Kidney (tissue), 14 donors: Measurements from ENCODE around the gene RREB1. TPM values are rescaled to one million over a fixed set of nuclear protein-coding genes. Genes with fewer than 3 reads are reported as not detected.

Experiments
- DNase-seq, 5 donors: peaks; one replicate each; pipeline ENCODE4 v3.0.0-alpha.2; 2013 to 2020
- FAIRE-seq: peaks from 2 replicates; lab custom pipeline; 2012; peaks lifted over from hg19 to GRCh38; lab: Jason Lieb, UNC
- H3K27ac ChIP-seq, 2 donors: one replicate each; pipeline ENCODE4 v1.7.0; 2013; ENCODE audit warnings: low read depth in 2 of 2, low read length in 2 of 2, inconsistent platforms in 1 of 2
- H3K27me3 ChIP-seq: one replicate; pipeline ENCODE4 v1.7.1; 2013; ENCODE audit warnings: low read length, inconsistent platforms; ENCODE audit not compliant: control insufficient read depth, insufficient read depth
- H3K36me3 ChIP-seq, 3 donors: one replicate each; pipeline versions ENCODE4 v1.7.0 to v1.7.1; 2013; ENCODE audit warnings: low read length in 3 of 3, control low read depth in 1 of 3, inconsistent platforms in 1 of 3; ENCODE audit not compliant: insufficient read depth in 3 of 3, control insufficient read depth in 2 of 3
- H3K4me1 ChIP-seq, 3 donors: one replicate each; pipeline versions ENCODE4 v1.7.0 to v1.7.1; 2013; ENCODE audit warnings: low read length in 3 of 3, inconsistent platforms in 1 of 3, low read depth in 1 of 3; ENCODE audit not compliant: control insufficient read depth in 2 of 3, insufficient read depth in 2 of 3
- H3K4me3 ChIP-seq, 3 donors: one replicate each; pipeline versions ENCODE4 v1.7.0 to v1.8.1; 2013; ENCODE audit warnings: low read length in 3 of 3, control low read depth in 1 of 3, inconsistent platforms in 1 of 3
- H3K9ac ChIP-seq, 3 donors: one replicate each; pipeline versions ENCODE4 v1.7.0 to v1.7.1; 2013; ENCODE audit warnings: low read length in 3 of 3, control low read depth in 1 of 3, inconsistent platforms in 1 of 3
- H3K9me3 ChIP-seq, 3 donors: one replicate each; pipeline versions ENCODE4 v1.7.0 to v1.7.1; 2013; ENCODE audit warnings: low read length in 3 of 3, control low read depth in 1 of 3, inconsistent platforms in 1 of 3; ENCODE audit not compliant: control insufficient read depth in 2 of 3, insufficient read depth in 1 of 3
- intact Hi-C: fragments of 100-400 bp; cut with DNase I; formaldehyde crosslinking; loops from one replicate; pipeline ENCODE4 v1.11.1; 2022
- polyA plus RNA-seq: library from polyadenylated mRNA; stranded (reverse); fragments of 350-450 nt; fragmentation: Illumina TruSeq; extraction: RNeasy Lipid Tissue Mini Kit (QIAGEN cat#74804); gene quantifications from one replicate; pipeline ENCODE4 v1.2.3, GENCODE V29; 2014; ENCODE audit warnings: low read depth, low replicate concordance; ENCODE audit not compliant: insufficient read depth
- total RNA-seq: library from RNA; stranded (reverse); fragmentation: NEBNext Ultra II Directional; extraction: Animal tissue kit (Norgen Biotek cat#: 25700); gene quantifications from one replicate; pipeline ENCODE4 v1.2.1, GENCODE V29; 2021
- TF ChIP-seq, protein P1 (sequence below): IDR thresholded peaks from 3 replicates; pipeline ENCODE4 v1.5.1; 2012; ENCODE audit warnings: mild to moderate bottlenecking, moderate library complexity, borderline replicate concordance; ENCODE audit not compliant: insufficient read depth; ENCODE audit errors: extremely low read depth
- donor health status: control.
- donor health status: control.
- donor health status: control.
- donor health status: control.
- donor health status: control.
- donor health status: DM: yes; HTN: yes; CAD: no.
- donor health status: Normal renal cell carcinoma (clear cell type).

Gene RREB1
- total and polyA plus RNA-seq, 2 donors from 2014 or later, result 5.9 to 56.5 TPM

DNA sequence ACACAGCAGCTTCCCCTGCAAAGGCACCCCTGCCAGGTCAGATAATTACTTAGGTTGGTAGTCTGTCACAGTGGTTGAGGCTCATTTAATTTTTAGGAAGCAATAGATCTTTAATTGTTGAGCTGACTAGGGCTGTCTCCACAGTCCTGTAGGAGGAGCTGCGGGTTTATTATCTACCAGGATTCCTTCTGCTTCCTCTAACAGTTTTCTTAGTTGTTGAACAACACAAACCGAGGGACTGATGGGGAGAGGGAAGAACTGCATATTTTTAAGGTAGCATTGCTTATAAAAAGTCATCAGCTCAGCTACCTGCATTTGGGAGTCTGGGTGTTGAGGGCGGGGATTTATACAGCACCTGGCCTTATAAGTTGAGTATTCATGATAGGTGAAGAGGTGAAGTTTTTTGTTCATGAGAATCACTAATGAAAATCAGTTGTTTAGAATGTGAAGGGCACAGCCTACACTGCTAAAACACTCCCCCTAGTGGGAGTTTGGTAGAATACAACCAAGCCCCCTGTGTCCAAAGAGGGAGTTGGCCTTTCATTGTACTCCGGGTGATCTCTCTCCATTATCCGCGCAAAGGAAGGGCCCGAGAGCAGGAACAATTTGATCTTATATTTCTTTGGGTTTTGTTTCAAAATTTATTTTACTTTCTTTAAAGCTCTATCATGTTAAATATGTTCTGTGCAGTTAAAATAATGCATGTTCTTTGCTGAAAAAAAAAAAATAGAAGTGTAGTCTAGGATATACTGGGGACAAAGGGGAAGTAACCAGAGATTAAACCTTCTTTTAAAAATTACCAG, 135.6 kb downstream of the RREB1 start:
- peak overlapping the region; percentile 86 to 90 for H3K27ac ChIP-seq
- peak overlapping the region in 2 of 3 donors; percentile 1 to 3 for H3K4me3 ChIP-seq
- peaks cover 9 to 29% (median 21%) of the 10 kb centered on the region in 3 donors for H3K4me1 ChIP-seq
- DNase-seq (peak in 4 of 5 donors; percentile 60 to 87 (median 75)), FAIRE-seq (no peak)
- no peaks in the 10 kb centered on the region for H3K9me3 ChIP-seq
- TF ChIP-seq, protein P1, sequence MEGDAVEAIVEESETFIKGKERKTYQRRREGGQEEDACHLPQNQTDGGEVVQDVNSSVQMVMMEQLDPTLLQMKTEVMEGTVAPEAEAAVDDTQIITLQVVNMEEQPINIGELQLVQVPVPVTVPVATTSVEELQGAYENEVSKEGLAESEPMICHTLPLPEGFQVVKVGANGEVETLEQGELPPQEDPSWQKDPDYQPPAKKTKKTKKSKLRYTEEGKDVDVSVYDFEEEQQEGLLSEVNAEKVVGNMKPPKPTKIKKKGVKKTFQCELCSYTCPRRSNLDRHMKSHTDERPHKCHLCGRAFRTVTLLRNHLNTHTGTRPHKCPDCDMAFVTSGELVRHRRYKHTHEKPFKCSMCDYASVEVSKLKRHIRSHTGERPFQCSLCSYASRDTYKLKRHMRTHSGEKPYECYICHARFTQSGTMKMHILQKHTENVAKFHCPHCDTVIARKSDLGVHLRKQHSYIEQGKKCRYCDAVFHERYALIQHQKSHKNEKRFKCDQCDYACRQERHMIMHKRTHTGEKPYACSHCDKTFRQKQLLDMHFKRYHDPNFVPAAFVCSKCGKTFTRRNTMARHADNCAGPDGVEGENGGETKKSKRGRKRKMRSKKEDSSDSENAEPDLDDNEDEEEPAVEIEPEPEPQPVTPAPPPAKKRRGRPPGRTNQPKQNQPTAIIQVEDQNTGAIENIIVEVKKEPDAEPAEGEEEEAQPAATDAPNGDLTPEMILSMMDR, result peak; percentile 74
- peaks cover 2 to 10% (median 5%) of the 10 kb centered on the region in 3 donors for H3K36me3 ChIP-seq
- H3K9ac ChIP-seq, result peak overlapping the region in 2 of 3 donors; percentile 18 to 37
- H3K27me3 ChIP-seq, result no peaks in the 10 kb centered on the region
- intact Hi-C loops, result no loop called here

GRCh38 chr6:7245668-7246393, 138.1 kb downstream of the RREB1 start:
- Histone ChIP-seq H3K36me3 (peaks cover 4 to 22% (median 14%) of the 10 kb centered on the region in 3 donors), H3K4me1 (peaks cover 9 to 15% (median 14%) of the 10 kb centered on the region in 3 donors), H3K4me3 (no peak overlapping the region), H3K27ac (no peak overlapping the region), H3K27me3 (no peaks in the 10 kb centered on the region), H3K9me3 (no peaks in the 10 kb centered on the region), H3K9ac (no peak overlapping the region)
- DNase-seq, result no peak
- TF ChIP-seq, protein P1, result no peak
- FAIRE-seq, result no peak
- intact Hi-C loops, result no loop called here

- TF ChIP-seq, protein P1, result no peak
- DNase-seq, result peak in 1 of 5 donors; percentile 76
- FAIRE-seq, result no peak
- peaks cover 4 to 23% (median 14%) of the 10 kb centered on the region in 3 donors for H3K36me3 ChIP-seq
- H3K4me3 ChIP-seq, result no peak overlapping the region
- intact Hi-C loops, result no loop called here
- H3K4me1 ChIP-seq, result peaks cover 7 to 12% (median 11%) of the 10 kb centered on the region in 3 donors
- no peak overlapping the region for H3K27ac ChIP-seq
- H3K27me3 ChIP-seq, result no peaks in the 10 kb centered on the region
- no peaks in the 10 kb centered on the region for H3K9me3 ChIP-seq
- H3K9ac ChIP-seq, result no peak overlapping the region
These were observed 138.8 kb downstream of the RREB1 start for GRCh38 chr6:7246401-7247178.
